ENCODE results near the gene CNTNAP2.

GRCh38 chr7:146683439-146683838 lies 566.8 kb downstream of the CNTNAP2 start:
- TF ChIP-seq EZH2phosphoT487 (IDR thresholded peaks at IDR 0.05; ENCODE audit: insufficient read depth, low read depth) = no peak
- no peak for TF ChIP-seq EZH2 (IDR thresholded peaks at IDR 0.05; ENCODE audit: insufficient read depth, poor library complexity, severe bottlenecking)

Data from GM23248 (cell line).